Limb (tissue), 2 donors: Measurements from ENCODE around the gene SMURF2.

Source experiments
- DNase-seq, 2 donors: peaks; one replicate each; pipeline ENCODE4 v3.0.0-alpha.2; 2016; ENCODE audit errors: extremely low spot score in 2 of 2

The SMURF2 gene

DNA sequence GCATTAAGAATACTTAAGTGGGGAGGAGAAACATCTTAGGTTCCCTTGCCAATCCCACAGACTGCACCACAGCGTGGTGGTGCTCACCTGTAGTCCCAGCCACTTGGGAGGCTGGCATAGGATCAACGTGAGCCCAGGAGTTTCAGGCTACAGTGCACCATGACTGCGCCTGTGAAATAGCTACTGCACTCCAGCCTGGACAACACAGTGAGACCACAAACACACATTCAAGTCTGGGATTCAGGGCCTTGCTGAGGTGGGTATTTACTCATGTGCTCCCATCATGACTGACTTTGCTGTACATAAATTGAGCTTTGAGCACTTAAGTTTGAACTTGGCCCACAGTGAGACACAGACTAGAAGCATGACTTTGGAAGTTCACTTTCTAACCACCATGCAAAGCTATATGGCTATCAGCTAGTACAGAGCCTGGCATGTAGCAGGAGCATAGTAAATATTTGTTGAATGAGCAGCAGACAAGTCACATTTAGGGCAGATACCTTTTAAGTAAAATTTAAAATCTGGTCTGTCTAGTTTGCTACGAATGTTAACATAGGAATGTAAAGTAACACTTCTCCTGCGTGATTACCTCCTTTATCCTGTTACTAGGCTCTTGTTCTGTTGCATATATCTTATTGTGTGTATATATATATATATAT, 121.9 kb downstream of the SMURF2 start:
- DNase-seq: no peak

GRCh38 chr17:64538508-64539130, 123.5 kb downstream of the SMURF2 start:
- no peak for DNase-seq

DNA sequence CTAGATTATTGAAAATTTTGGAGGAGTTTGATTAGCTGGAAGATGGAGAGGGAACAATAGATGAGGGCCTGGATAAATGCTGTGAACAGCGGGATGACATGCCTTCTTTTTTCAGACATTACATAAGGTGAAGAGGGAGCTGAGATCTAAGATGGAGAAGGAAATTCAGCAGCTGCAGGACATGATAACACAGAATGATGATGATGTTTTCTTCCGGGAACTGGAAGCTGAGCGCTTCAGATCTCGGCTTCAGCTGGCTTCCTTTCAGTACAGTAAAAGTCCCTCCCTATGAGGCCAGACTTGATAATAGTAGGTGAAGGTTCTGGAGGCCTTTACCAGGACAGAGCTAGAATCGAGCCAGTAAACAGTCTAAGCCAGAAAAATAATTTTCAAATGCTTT, 124.6 kb downstream of the SMURF2 start:
- DNase-seq: no peak

GRCh38 chr17:64536913-64537312, 125.2 kb downstream of the SMURF2 start:
- DNase-seq: no peak

DNA sequence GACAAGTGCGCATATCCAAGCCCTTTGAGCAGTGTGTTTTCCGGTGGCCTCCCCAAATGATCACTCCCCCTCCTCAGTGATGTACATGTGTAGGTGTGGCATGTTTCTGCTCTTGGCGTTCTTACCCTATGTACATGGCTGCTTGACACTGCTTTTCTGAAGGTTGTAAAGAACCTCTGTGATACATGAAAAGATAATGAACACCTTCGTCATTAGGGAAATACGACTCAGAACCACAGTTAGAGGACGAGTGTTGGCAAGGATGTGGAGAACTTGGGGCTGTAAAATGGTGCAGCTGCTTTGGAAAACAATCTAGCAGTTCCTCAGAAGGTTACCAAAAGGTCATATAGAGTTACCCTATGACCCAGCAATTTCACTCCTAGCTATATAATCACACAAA, 126.8 kb downstream of the SMURF2 start:
- DNase-seq: no peak

- no peak for DNase-seq
Measured at GRCh38 chr17:64534187-64534586, 127.9 kb downstream of the SMURF2 start.

DNA sequence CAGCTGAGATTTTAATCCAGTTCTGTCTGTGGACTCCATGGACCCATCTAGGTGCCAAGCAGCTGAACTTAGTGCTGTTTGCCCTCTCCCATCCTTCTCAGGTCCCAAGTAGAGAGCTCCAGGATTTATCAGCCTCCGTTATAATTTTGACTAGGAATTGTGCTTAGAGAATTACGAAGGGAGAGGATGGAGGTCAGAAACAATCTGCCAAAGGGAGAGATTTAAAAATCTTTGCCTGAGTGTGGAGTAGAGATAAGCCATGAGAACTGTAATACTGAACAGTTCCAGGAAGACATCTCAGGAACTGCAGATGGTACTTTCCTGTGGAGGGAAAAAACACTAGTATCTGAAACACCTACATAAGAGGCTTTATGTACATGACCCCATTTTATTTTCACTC, 128.3 kb downstream of the SMURF2 start:
- no peak for DNase-seq

DNA sequence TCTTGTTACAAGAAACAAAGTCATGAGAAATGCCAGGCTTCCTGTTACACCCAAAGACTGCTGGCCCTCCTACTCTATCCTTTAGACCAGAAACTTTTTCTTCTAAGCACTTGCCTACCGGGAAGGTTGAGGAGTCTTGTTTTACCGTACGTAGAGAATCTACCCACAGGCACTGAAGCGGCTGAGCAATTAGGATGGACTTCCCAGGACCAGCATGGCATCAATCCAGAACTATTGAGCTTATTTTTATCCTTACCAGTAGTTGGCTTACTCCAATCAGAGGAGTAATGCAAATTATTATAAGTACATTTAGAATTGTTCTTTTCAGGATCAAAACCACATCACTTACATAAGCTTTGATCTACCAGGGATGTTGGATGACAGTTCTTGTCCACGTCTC, 129.7 kb downstream of the SMURF2 start:
- no peak for DNase-seq

DNA sequence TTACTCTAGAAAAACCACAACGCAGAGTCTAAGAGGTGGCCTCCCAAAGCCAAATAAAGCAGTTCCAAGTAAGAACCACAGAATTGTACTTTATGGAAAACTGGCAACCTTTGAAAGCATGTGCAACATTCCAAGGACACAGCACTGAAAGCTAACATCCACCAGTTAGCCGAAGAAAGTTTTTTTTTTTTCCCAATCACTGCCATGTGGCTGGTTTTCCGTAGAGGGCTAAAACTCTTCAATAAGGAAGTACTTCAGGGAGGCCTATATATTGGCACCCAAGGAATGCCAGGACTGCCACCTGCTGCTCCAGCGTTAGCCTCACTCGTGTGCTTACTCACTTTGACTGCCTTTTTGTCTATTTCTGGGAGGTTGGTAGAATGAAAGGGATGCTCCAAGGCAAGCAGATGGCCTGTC, 130.1 kb downstream of the SMURF2 start:
- DNase-seq: peak in 1 of 2 donors; percentile 38

- DNase-seq: no peak
Measured at GRCh38 chr17:64529221-64529620, 132.9 kb downstream of the SMURF2 start.

DNA sequence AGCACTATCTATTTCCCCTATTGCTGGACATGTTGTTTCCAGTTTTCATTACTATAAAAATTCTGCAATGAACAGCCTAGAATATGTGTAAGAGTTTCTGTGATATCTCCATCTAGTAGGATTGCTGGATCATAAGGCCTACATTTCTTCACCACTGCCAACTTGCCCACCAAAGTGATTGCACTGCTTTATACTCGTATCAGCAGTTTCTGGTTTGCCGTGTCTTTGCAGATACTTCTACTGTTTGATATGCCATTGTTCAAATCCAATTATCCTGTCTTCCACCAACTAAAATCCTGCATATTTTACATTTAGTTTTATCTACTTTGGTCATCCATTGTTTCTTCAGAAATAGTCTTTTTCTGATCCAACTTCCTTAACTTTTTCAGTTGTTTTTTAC, 134.2 kb downstream of the SMURF2 start:
- DNase-seq: no peak

- no peak for DNase-seq
Measured at GRCh38 chr17:64520359-64520758, 141.7 kb downstream of the SMURF2 start.

DNA sequence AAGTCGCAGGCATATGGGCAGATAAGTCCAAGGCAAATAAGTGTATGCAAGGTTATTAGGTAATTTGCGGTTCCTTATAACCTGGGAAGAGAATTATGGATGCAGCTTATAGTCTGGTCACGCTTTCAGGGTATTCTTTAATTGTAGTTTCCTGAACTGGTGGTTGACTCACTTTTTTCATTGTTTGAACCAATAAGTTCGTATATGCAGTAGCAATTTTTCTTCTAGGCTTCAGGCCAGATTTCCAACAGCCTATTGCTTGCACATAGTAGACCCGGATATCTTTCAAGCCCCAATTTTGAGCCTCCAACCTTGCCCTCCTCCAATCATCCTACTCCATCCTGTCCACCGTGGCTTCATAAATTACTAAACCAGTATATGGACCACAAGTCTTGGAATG, 142.5 kb downstream of the SMURF2 start:
- no peak for DNase-seq

- no peak for DNase-seq
Measured at GRCh38 chr17:64515829-64516228, 146.3 kb downstream of the SMURF2 start.

DNA sequence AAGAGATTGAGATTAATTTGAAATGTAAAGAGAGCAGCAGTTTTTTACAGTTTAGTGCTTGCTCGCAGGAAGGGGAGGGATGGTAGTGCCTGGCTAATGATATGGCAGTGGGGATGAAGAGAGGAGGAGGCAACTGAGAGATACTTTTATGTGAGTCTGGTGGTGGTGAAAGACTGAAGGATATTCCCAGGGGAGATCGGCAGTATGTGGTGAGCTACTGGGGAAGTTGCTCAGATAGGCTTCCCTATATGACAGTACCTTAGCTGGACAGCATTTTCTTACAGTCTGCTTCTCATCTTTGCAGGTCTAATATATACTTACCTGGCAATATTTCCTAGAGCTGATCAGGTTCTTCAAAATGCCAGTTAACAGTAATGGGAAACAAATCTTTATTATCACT, 146.7 kb downstream of the SMURF2 start:
- DNase-seq: no peak

GRCh38 chr17:64509179-64509578, 152.9 kb downstream of the SMURF2 start:
- no peak for DNase-seq

DNA sequence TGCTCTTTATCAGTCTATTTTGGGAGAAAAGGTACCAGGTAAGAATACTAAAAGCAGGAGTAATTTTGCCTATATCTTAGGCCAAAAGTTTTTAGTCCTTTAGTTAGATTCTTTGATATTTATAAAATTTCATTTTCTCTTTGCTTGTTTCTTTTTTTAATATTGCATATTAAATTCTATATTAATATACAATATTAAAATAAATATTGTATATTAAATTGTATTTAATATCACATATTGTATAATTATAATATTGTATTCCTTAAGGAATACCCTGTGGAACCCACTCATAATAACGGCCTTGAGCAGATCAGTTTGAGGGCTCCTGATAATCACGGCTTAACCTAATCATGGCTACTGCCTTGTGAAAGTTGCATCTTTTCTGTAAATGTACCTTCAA, 153.4 kb downstream of the SMURF2 start:
- no peak for DNase-seq

- DNase-seq: peak; percentile 72 to 85
Measured at GRCh38 chr17:64507413-64507782, 154.7 kb downstream of the SMURF2 start.

GRCh38 chr17:64506576-64507412, 155.3 kb downstream of the SMURF2 start, which contains the start of gene CEP95:
CEP95 (plus strand) TSS chr17:64506977; CDS start chr17:64507098, 121 bp downstream.
- peak; percentile 97 for DNase-seq

DNA sequence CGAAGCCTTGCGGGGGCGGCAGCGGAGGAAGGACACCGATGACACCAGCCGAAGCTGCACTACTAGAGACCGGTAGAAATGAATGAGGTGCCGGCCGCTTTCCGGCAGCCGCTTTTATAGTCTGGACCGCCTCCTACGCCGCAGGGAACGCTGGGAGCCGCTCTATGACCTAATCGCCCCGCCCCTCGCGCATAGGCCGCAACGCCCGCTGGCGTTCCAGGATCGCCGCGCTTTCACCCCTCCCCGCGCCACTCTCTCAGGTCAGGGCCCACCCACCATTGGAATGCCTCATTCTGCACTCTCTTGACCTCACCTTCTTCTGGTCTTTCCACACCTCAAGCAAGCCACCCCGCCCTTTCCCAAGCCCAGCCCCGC, 155.9 kb downstream of the SMURF2 start, which contains the start of gene DDX5:
TSS of gene DDX5 (minus strand) at position 89 of the 375 bp plus-strand sequence. CDS start 170 bp downstream, outside the sequence.
- peak; percentile 97 to 98 for DNase-seq

DNA sequence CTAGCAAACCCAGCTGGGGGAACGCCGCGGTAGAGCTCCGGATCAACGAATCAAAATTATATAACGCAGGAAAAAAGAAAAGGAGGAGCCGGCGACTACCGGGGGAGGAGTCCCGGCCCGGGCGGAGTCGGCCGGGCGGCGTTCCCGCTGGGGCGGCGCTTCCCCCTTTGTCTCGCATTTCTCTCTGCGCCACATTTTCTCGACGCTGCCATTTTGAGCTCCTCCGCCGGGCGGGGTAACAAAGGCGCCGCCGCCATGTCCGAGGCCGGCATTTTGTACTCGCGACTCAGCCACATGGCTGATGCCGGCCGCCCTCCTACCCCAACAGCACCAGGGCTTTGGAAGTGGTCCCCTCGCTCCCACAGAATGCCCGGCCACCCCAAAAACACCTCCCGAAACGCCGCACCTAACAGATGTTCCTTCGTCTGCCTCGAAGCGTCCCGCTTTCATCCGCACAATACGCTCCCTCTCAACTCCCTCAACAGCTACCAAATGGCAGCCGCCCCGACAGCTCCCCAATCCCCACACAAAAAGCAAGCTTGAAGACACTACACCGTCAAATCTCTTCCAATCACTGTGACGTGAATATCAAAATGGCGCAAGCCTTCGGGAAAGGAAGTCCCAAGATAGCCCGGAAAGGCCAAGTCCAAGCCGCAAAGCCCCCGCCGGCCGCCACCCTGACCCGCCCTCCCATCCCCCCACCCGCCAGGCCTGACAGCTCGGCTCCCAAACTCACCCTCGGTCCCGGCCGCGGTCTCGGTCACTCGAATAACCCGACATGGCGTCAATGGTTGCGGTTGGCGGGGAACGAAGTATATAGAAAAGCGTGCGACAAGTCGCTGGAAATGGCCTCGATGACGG, 156.5 kb downstream of the SMURF2 start:
- peak; percentile 93 to 95 for DNase-seq
